ENCODE measurements around the gene INSIG1.
A peak's percentile ranks its signal among the peaks of the same experiment; 100 is the strongest.

Gene INSIG1

DNA sequence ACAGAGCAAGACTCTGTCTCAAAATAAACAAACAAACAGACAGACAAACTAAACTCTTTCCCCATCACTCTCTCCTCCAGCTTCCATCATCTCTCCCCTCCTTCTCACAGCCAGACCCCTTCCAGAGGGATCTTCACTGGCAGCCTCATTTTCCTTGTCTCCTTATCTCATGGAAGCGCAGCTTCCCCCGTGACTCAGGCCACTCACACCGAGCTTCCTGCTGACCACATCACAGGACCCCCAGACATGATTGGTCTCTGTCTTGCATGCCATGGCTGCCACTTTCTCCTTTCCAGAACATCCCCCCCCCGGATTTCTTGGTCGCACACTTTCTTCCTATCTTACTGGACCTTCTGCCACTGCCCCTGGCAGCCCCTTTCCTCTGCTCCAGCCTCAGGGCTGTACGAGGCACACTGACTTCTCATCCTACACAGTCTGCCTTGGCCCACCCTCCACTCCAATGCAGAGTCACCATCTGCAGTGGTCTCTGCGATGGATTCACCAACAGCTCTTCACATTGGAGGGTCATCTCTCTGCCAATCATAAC, 4.9 kb upstream of the INSIG1 start:
- DNase-seq, result no peak
- TF ChIP-seq CTCF (IDR thresholded peaks at IDR 0.05; ENCODE audit: low read depth, low read length, missing control alignments), result no peak
- no peak overlapping the region for H3K4me3 ChIP-seq (ENCODE audit: low read depth, low read length)
- in situ Hi-C loops (cut with HindIII; ENCODE audit: low pct_ligation_motif_present, low sequenced_read_pairs), result no loop called here
- no peak overlapping the region for H3K27ac ChIP-seq
- no peaks in the 10 kb centered on the region for H3K36me3 ChIP-seq (replicated peaks)
- H3K27me3 ChIP-seq (replicated peaks), result no peaks in the 10 kb centered on the region

DNA sequence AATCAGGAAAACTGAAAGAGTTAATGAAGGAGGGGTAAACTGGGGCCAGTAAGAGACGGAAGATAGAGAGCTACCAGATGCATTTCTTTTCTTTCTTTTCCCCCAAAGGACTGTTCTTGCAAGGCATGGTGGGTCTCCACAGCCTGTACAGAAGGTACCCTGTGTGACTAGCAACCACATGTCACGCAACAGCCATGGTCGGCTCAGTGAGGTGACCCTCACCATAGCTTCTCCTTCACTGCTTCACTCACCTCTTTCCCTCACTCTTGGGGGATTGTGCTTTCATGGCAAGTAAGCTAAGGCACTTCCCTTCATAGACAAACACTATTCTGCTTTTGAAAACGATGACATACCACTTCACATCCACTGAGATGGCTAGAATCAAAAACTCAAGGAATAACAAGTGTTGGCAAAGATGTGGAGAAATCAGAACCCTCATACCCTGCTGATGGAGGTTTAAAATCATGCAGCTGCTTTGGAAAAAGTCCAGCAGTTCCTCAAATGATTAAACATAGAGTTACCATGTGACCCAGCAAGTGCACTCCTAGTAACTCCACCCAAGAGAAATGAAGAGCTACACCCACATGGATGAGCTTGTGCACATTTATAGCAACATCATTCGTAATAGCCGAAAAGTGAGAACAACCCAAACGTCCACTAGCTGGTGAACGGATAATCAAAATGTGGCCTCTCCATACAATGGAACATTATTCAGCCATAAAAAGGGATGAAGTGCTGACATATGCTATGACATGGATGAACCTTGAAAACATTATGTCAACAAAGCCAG, 3.8 kb upstream of the INSIG1 start:
- in situ Hi-C loops (cut with HindIII; ENCODE audit: low pct_ligation_motif_present, low sequenced_read_pairs), result no loop called here
- Histone ChIP-seq H3K36me3 (replicated peaks) (no peaks in the 10 kb centered on the region), H3K27me3 (replicated peaks) (no peaks in the 10 kb centered on the region), H3K27ac (no peak overlapping the region), H3K4me3 (ENCODE audit: low read depth, low read length) (no peak overlapping the region)
- no peak for TF ChIP-seq CTCF (IDR thresholded peaks at IDR 0.05; ENCODE audit: low read depth, low read length, missing control alignments)
- DNase-seq, result no peak

DNA sequence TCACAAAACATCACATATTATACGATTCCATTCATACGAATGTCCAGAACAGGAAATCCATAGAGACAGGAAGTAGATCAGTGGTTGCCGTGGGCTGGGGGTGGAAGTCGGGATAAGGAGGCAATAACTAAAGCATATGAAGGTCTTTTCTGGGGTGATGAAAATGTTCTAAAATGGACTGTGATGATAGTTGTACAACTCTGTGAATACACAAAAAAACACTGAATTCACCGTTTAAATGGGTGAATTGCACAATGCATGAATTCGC, 3.2 kb upstream of the INSIG1 start:
- no peak overlapping the region for H3K4me3 ChIP-seq (ENCODE audit: low read depth, low read length)
- no peaks in the 10 kb centered on the region for H3K27me3 ChIP-seq (replicated peaks)
- in situ Hi-C loops (cut with HindIII; ENCODE audit: low pct_ligation_motif_present, low sequenced_read_pairs), result no loop called here
- no peaks in the 10 kb centered on the region for H3K36me3 ChIP-seq (replicated peaks)
- no peak for DNase-seq
- no peak for TF ChIP-seq CTCF (IDR thresholded peaks at IDR 0.05; ENCODE audit: low read depth, low read length, missing control alignments)
- H3K27ac ChIP-seq, result no peak overlapping the region

DNA sequence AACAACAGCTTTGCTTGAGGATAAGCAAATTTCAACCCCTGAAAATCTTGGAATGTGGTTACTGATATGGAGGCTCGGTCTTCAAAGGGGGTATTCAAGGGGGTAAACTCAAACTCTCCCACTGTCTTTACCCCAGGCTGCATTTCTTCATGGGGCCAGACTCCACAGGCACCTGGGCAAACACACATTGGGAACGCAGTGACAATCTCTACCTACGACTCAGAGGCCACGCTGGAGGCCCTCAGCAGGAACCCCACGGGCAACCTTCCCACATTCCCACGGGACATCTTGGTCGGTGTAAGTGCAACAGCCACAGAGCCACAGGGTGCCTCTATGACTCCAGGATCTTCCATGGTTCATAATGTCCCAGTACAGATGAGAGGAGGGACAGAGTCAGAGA, 2.2 kb upstream of the INSIG1 start:
- no peak for TF ChIP-seq CTCF (IDR thresholded peaks at IDR 0.05; ENCODE audit: low read depth, low read length, missing control alignments)
- Histone ChIP-seq H3K36me3 (replicated peaks) (no peaks in the 10 kb centered on the region), H3K27me3 (replicated peaks) (no peaks in the 10 kb centered on the region), H3K4me3 (ENCODE audit: low read depth, low read length) (no peak overlapping the region), H3K27ac (no peak overlapping the region)
- DNase-seq, result no peak
- in situ Hi-C loops (cut with HindIII; ENCODE audit: low pct_ligation_motif_present, low sequenced_read_pairs), result no loop called here

GRCh38 chr7:155296006-155296787, 1.5 kb upstream of the INSIG1 start:
- Histone ChIP-seq H3K27me3 (replicated peaks) (no peaks in the 10 kb centered on the region), H3K27ac (peak overlapping the region; percentile 88), H3K36me3 (replicated peaks) (no peaks in the 10 kb centered on the region), H3K4me3 (ENCODE audit: low read depth, low read length) (peak overlapping the region; percentile 57)
- no peak for TF ChIP-seq CTCF (IDR thresholded peaks at IDR 0.05; ENCODE audit: low read depth, low read length, missing control alignments)
- in situ Hi-C loops (cut with HindIII; ENCODE audit: low pct_ligation_motif_present, low sequenced_read_pairs), result no loop called here
- DNase-seq, result no peak
